B cell (primary cell): ENCODE results near the gene CCNG1. TPM values are rescaled to one million over a fixed set of nuclear protein-coding genes. Genes with fewer than 3 reads are reported as not detected.

Source experiments
- ATAC-seq: fragments of 200-7000 bp; cut with Tn5 transposase; one replicate; pipeline ENCODE4 v1.10.0; 2021; ENCODE audit warnings: low read depth, mild to moderate bottlenecking, moderate number of reproducible peaks, moderate library complexity
- CTCF ChIA-PET: fragments of 350-600 bp; sonication (Branson Sonifier 250); formaldehyde crosslinking; loops from one replicate; lab custom pipeline; 2021; ENCODE audit warnings: antibody characterized with exemption, inconsistent platforms; lab: Charles Lee
- POLR2A ChIA-PET: fragments of 350-600 bp; sonication (Branson Sonifier 250); formaldehyde crosslinking; loops from one replicate; lab custom pipeline; 2021; ENCODE audit warnings: antibody characterized with exemption; lab: Charles Lee
- DNase-seq: peaks from one replicate; pipeline ENCODE4 v3.0.0; 2013
- H2AFZ ChIP-seq: 2 replicates; pipeline ENCODE4 v1.6.1; 2012; ENCODE audit warnings: mild to moderate bottlenecking, low read depth, low read length; ENCODE audit not compliant: insufficient read depth, poor library complexity, severe bottlenecking
- H3K27ac ChIP-seq, 2 donors: 1 replicate in 1 of 2; 2 replicates in 1 of 2; pipeline ENCODE4 v1.5.1; 2012 to 2013; ENCODE audit warnings: low read length in 2 of 2, mild to moderate bottlenecking in 2 of 2, moderate library complexity in 1 of 2
- H3K27me3 ChIP-seq, 4 experiments: fragments of 200-600 bp in 1 of 4; sonication (generic) in 1 of 4; replicated peaks in 1 of 4; 1 replicate in 2 of 4; 2 replicates in 2 of 4; pipeline versions ENCODE4 v1.6.1 to v1.7.0; 2013 to 2016; ENCODE audit warnings: low read length in 3 of 4, mild to moderate bottlenecking in 2 of 4, mixed read lengths in 1 of 4, moderate library complexity in 1 of 4; ENCODE audit not compliant: insufficient read depth in 4 of 4, control insufficient read depth in 3 of 4; ENCODE audit errors: control extremely low read depth in 1 of 4
- H3K36me3 ChIP-seq, 2 experiments: replicated peaks in 1 of 2; 1 replicate in 1 of 2; 2 replicates in 1 of 2; pipeline versions ENCODE4 v1.6.1 to v1.7.1; 2013; ENCODE audit warnings: low read length in 1 of 2; ENCODE audit not compliant: insufficient read depth in 2 of 2, control insufficient read depth in 1 of 2; ENCODE audit errors: control extremely low read depth in 1 of 2, extremely low read depth in 1 of 2
- H3K4me1 ChIP-seq, 2 donors: fragments of 200-600 bp in 1 of 2; sonication (generic) in 1 of 2; 1 replicate in 1 of 2; 2 replicates in 1 of 2; pipeline versions ENCODE4 v1.5.1 to v1.6.1; 2013 to 2017; ENCODE audit warnings: low read length in 2 of 2; ENCODE audit not compliant: control insufficient read depth in 2 of 2, insufficient read depth in 2 of 2
- H3K4me2 ChIP-seq: replicated peaks from 2 replicates; pipeline ENCODE3; 2012; ENCODE audit warnings: mild to moderate bottlenecking, low read depth, low read length; ENCODE audit not compliant: poor library complexity, severe bottlenecking
- H3K4me3 ChIP-seq, 5 experiments: fragments of 200-600 bp in 1 of 5; sonication (generic) in 1 of 5; 1 replicate in 3 of 5; 2 replicates in 2 of 5; pipeline versions ENCODE4 v1.5.1 to v1.7.0; 2011 to 2016; ENCODE audit warnings: low read length in 4 of 5, mild to moderate bottlenecking in 4 of 5, low read depth in 2 of 5, control low read depth in 1 of 5, moderate library complexity in 1 of 5; ENCODE audit not compliant: insufficient read depth in 1 of 5; ENCODE audit errors: control extremely low read depth in 1 of 5, extremely low read depth in 1 of 5
- H3K79me2 ChIP-seq: fragments of 200-600 bp; sonication (generic); one replicate; pipeline ENCODE4 v1.6.0; 2016; ENCODE audit warnings: low read length; ENCODE audit not compliant: control insufficient read depth, insufficient read depth
- H3K9ac ChIP-seq: fragments of 200-600 bp; sonication (generic); 2 replicates; pipeline ENCODE4 v1.6.1; 2017; ENCODE audit warnings: mild to moderate bottlenecking, low read length, moderate library complexity
- H3K9me3 ChIP-seq, 3 donors: one replicate each; pipeline versions ENCODE4 v1.6.1 to v1.7.1; 2013; ENCODE audit warnings: low read length in 2 of 3; ENCODE audit not compliant: control insufficient read depth in 2 of 3, insufficient read depth in 1 of 3; ENCODE audit errors: control extremely low read depth in 1 of 3
- H4K20me1 ChIP-seq: 2 replicates; pipeline ENCODE4 v1.6.0; 2012; ENCODE audit warnings: mild to moderate bottlenecking, low read length; ENCODE audit not compliant: insufficient read depth, control insufficient read depth, poor library complexity, severe bottlenecking
- H3K27ac Mint-ChIP-seq: one replicate; pipeline ENCODE4 v1.8.0; 2021; ENCODE audit warnings: mixed read lengths
- H3K27me3 Mint-ChIP-seq: one replicate; pipeline ENCODE4 v1.8.0; 2021; ENCODE audit warnings: mixed read lengths
- H3K4me1 Mint-ChIP-seq: one replicate; pipeline ENCODE4 v1.8.0; 2021; ENCODE audit warnings: mixed read lengths
- H3K4me3 Mint-ChIP-seq: one replicate; pipeline ENCODE4 v1.8.0; 2021; ENCODE audit warnings: mixed read lengths
- H3K9me3 Mint-ChIP-seq: one replicate; pipeline ENCODE4 v1.8.0; 2022; ENCODE audit warnings: mixed read lengths; ENCODE audit not compliant: insufficient read depth
- CTCF ChIP-seq: fragments of 200-600 bp; IDR thresholded peaks from one replicate; pipeline ENCODE4 v1.8.0; 2022; ENCODE audit warnings: antibody characterized with exemption, mild to moderate bottlenecking
- EZH2 ChIP-seq: IDR thresholded peaks from 2 replicates; pipeline ENCODE4 v1.6.1; 2012; ENCODE audit warnings: borderline replicate concordance, low read depth, mild to moderate bottlenecking, moderate library complexity, low read length; ENCODE audit not compliant: insufficient read depth, poor library complexity, severe bottlenecking
- WGBS: methylation state at CpG from one replicate; pipeline ENCODE4 v1.1.5; 2013; ENCODE audit warnings: missing lambda C conversion rate; ENCODE audit not compliant: insufficient coverage; 5-methylcytosine and 5-hydroxymethylcytosine counted together
- intact Hi-C: fragments of 100-400 bp; cut with micrococcal nuclease; formaldehyde crosslinking; loops from one replicate; pipeline ENCODE4 v1.10.0; 2022
- polyA plus RNA-seq: library from polyadenylated mRNA; depleted of rRNA; stranded (reverse); fragments of >200 nt; gene quantifications from 2 replicates; pipeline ENCODE4 v1.2.3, GENCODE V29; 2012
- total RNA-seq, 2 donors: library from RNA; stranded (reverse); fragments of 120-200 nt in 1 of 2; gene quantifications; 1 replicate in 1 of 2; 2 replicates in 1 of 2; pipeline versions ENCODE4 v1.2.3 to v1.2.4, GENCODE V29; 2013 to 2022

The CCNG1 gene
- total and polyA plus RNA-seq, 2 donors (not counting 1 experiment from before 2014, with no cell fraction given), result 29.0 to 80.1 TPM

GRCh38 chr5:163437011-163437308 lies 435 bp upstream of the CCNG1 start:
- ATAC-seq (no peak), DNase-seq (no peak)
- Mint-ChIP-seq H3K27me3 (no peaks in the 10 kb centered on the region), H3K4me3 (peak overlapping the region; percentile 87), H3K9me3 (no peaks in the 10 kb centered on the region), H3K27ac (peak overlapping the region; percentile 93), H3K4me1 (peaks cover 35% of the 10 kb centered on the region)
- ChIA-PET CTCF (interaction anchor here (1.2 to 6.7 kb wide), 2 partner anchors 22 to 28 kb away, joined by 5 to 49 read pairs; partner anchors contain the start of genes HMMR and NUDCD2), POLR2A (interaction anchor here (0.9 to 1.8 kb wide), 2 partner anchors 23 to 68 kb away, joined by 3 to 20 read pairs; partner anchors contain the start of genes HMMR, MAT2B and NUDCD2)
- H2AFZ ChIP-seq, result peak overlapping the region; percentile 95
- no peaks in the 10 kb centered on the region for H3K9me3 ChIP-seq
- peak overlapping the region; percentile 79 for H3K4me2 ChIP-seq
- H3K79me2 ChIP-seq, result peaks cover 26% of the 10 kb centered on the region
- H3K27me3 ChIP-seq, result no peaks in the 10 kb centered on the region
- H3K27ac ChIP-seq, result peak overlapping the region; percentile 42 to 46
- peaks cover 15 to 23% of the 10 kb centered on the region in 2 donors for H3K4me1 ChIP-seq
- TF ChIP-seq EZH2 (no peak), CTCF (no peak)
- WGBS, result 0% methylated on average over 2 of the region's 6 CpGs
- H4K20me1 ChIP-seq, result no peaks in the 10 kb centered on the region
- H3K36me3 ChIP-seq, result peaks cover 8 to 15% of the 10 kb centered on the region in 2 experiments
- intact Hi-C loops, result loop anchor here (1.0 to 10.0 kb wide), 3 partner anchors 23 to 478 kb away; partner anchors contain the start of genes HMMR, MAT2B and NUDCD2
- peak overlapping the region; percentile 95 for H3K9ac ChIP-seq
- H3K4me3 ChIP-seq, result peak overlapping the region; percentile 55 to 95 (median 83)

- POLR2A ChIA-PET, result no interaction called here
- no peak overlapping the region for H3K27ac Mint-ChIP-seq
These were observed 1.7 kb downstream of the CCNG1 start for GRCh38 chr5:163439092-163439425.

More at GRCh38 chr5:163439092-163439425, 1.7 kb downstream of the CCNG1 start:
- Histone ChIP-seq H3K79me2 (peaks cover 26% of the 10 kb centered on the region), H3K9me3 (no peaks in the 10 kb centered on the region), H3K4me2 (peak overlapping the region; percentile 10), H3K9ac (no peak overlapping the region), H3K36me3 (peaks cover 15 to 31% of the 10 kb centered on the region in 2 experiments), H3K27ac (no peak overlapping the region), H3K27me3 (no peaks in the 10 kb centered on the region), H3K4me3 (no peak overlapping the region), H3K4me1 (peaks cover 15 to 23% of the 10 kb centered on the region in 2 donors), H4K20me1 (no peaks in the 10 kb centered on the region), H2AFZ (no peak overlapping the region)
- H3K4me3 Mint-ChIP-seq, result peak overlapping the region; percentile 87
- H3K27me3 Mint-ChIP-seq, result no peaks in the 10 kb centered on the region
- TF ChIP-seq CTCF (no peak), EZH2 (no peak)
- ATAC-seq (no peak), DNase-seq (no peak)
- WGBS, result 50% methylated on average over 1 of the region's 2 CpGs
- peaks cover 35% of the 10 kb centered on the region for H3K4me1 Mint-ChIP-seq
- H3K9me3 Mint-ChIP-seq, result no peaks in the 10 kb centered on the region
- intact Hi-C loops, result loop anchor here (10.0 kb wide), 1 partner anchor 476 kb away; no protein-coding TSS in a partner anchor
- CTCF ChIA-PET, result interaction anchor here (6.7 kb wide), 1 partner anchor 20 kb away, joined by 49 read pairs; the partner anchor contains the start of genes HMMR and NUDCD2
